Activated T-cell treated with anti-CD3 and anti-CD28 coated beads, Interleukin-2, amount 50 U/mL, for 1 hour (primary cell): Measurements from ENCODE around the gene ZNF550.
A peak's percentile ranks its signal among the peaks of the same experiment; 100 is the strongest.
"Not testable (repeated sequence)": the region's sequence is repeated elsewhere in the genome, so short reads cannot be mapped to it uniquely, and the experiment has no call there.

Experiments
- DNase-seq: peaks from one replicate; pipeline ENCODE4 v3.0.0-alpha.2; 2020

ZNF550 gene

GRCh38 chr19:57527136-57527881, 32.4 kb downstream of the ZNF550 start, which contains the start of gene ZNF549:
Gene ZNF549 (plus strand): TSS chr19:57527356. CDS start chr19:57527574, 218 bp downstream.
- DNase-seq, result peak; percentile 84

- DNase-seq, result not testable (repeated sequence)
Observed at GRCh38 chr19:57518021-57518420, 41.6 kb downstream of the ZNF550 start.

GRCh38 chr19:57515255-57515654, 44.4 kb downstream of the ZNF550 start:
- DNase-seq, result no peak

GRCh38 chr19:57512845-57513244, 46.8 kb downstream of the ZNF550 start:
- no peak for DNase-seq

- no peak for DNase-seq
Observed at GRCh38 chr19:57511484-57511883, 48.2 kb downstream of the ZNF550 start.

- no peak for DNase-seq
Observed at GRCh38 chr19:57506163-57506562, 53.5 kb downstream of the ZNF550 start.

- not testable (repeated sequence) for DNase-seq
Observed at GRCh38 chr19:57500400-57500799, 59.3 kb downstream of the ZNF550 start.

GRCh38 chr19:57499680-57500395, 59.8 kb downstream of the ZNF550 start, which contains the start of gene ZNF773:
Gene ZNF773 (plus strand): TSS chr19:57499938. CDS start chr19:57500081, 143 bp downstream.
- DNase-seq, result peak; percentile 94

GRCh38 chr19:57499332-57499679, 60.4 kb downstream of the ZNF550 start:
- not testable (repeated sequence) for DNase-seq

- not testable (repeated sequence) for DNase-seq
Observed at GRCh38 chr19:57488299-57488644, 71.4 kb downstream of the ZNF550 start.

GRCh38 chr19:57487477-57488298, 72.0 kb downstream of the ZNF550 start, which contains the start of gene ZNF419:
Gene ZNF419 (plus strand): TSS chr19:57487750. CDS start chr19:57487951, 201 bp downstream.
- peak; percentile 95 for DNase-seq
